GM18498 (cell line): Measurements from ENCODE around the gene SPDYE3.
A peak's percentile ranks its signal among the peaks of the same experiment; 100 is the strongest.

Experiments
- ATAC-seq: cut with Tn5 transposase; IDR thresholded peaks from one replicate; pipeline ENCODE4 v1.9.1; 2021; ENCODE audit warnings: mild to moderate bottlenecking, moderate library complexity; ENCODE audit not compliant: unreplicated experiment

Gene SPDYE3

DNA sequence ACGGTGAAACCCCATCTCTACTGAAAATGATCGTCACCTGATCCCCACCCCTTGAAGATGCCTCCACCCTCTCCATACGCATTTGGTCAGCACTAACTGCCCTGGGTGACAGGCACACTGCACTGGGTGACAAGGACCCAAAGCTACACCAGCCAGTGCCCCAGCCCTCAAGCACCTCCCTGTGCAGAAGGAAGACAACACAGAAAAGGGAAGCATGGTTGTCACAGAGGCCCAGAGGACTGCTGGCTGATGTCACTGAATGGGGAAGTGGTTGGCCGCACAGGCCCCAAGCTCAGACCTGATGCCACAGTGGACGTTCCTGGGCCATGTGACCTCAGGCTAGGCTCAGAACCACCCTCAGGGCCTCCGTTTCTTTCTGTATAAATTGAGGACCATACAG lies 61.6 kb downstream of the SPDYE3 start:
- ATAC-seq = peak; percentile 56

GRCh38 chr7:100370303-100370702 lies 62.8 kb downstream of the SPDYE3 start:
- ATAC-seq = no peak

DNA sequence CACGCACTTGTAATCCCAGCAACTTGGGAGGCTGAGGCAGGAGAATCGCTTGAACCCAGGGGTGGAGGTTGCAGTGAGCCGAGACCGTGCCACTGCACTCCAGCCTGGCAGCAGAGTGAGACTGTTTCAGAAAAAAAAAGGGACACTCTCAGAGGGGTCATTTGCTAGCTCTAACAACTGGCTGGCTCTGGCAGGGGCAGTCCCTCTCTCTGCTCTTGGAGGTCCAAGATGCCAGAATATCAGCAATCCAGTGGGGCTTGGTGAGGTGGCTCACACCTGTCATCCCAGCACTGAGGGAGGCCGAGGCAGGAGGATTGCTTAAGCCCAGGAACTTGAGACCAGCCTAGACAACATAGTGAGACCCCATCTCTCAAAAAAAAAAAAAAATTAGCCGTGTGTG lies 63.2 kb downstream of the SPDYE3 start:
- no peak for ATAC-seq

GRCh38 chr7:100371561-100372171 lies 64.2 kb downstream of the SPDYE3 start:
- no peak for ATAC-seq
